ENCODE measurements around the gene CCR4.

CCR4 gene

DNA sequence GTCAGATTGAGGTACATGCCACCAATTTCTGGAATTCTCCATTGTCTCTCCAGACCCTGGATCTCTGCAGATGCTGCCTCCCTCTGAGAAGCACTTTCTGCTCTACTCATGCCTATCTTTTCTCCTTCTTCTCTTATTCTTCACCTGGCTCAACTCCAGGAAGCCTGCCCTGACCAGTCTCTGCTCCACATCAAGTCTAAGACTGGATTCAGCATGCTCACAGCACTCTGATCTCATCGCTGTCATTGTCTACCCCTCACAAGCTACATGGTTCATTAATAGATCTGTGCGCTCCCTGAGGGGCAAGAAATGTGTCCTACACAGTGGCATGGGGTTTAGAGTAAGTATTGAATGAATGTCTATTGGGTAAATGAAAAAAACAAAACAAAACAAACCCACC lies 38.7 kb downstream of the CCR4 start:
- no peak for DNase-seq

DNA sequence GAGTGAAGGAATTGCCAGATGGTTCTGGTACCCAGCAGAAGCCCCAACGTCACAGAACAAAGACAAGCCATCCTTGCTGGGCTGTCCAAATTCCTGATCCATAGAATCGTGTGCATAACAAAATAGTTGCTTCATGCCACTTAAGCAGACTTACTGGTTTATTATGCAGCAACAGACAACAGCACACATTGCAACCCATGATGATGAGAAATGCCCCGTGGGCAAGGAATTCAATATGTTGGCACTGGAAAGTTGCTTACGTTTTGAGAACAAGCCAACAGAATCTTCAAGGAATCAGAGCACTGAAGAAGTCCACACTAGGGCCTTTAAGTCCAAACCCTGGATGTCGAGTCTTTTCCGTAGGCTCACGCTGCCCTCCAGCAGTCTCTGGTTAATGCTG lies 40.3 kb downstream of the CCR4 start:
- no peak for DNase-seq

DNA sequence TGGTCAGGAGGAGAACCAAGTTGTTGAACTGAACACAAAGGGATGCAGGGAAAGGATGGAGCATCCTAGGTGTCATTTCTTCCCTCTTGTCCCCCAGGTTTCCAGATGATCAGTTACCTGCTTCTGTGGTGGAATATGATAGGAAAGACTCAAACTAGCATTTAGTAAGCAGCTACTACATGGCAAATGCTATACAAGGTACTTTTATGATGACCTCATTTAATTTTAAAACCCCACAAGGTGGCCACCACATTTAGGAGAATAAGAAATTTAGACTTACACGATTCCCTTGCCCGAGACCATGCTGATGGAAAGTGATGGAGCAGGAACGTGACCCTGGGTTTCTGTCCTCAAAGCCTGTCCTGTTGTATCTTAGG lies 40.9 kb downstream of the CCR4 start:
- no peak for DNase-seq

DNA sequence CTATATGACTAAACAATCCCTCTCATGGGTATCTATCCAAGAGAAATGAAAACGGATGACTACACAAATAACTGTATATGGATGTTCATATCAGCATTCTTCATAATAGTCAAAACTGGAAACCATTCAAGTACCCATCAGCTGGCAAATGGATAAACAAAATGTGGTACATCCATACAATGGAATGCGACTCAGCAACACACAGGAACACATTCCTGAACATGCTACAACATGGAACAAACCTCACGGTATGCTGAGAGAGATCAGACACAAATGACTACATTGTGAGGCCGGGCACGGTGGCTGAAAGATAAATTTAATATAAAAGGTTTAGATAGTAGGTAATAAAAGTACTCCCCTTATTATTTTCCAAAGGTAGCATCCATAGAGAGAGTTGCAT lies 42.6 kb downstream of the CCR4 start:
- no peak for DNase-seq

DNA sequence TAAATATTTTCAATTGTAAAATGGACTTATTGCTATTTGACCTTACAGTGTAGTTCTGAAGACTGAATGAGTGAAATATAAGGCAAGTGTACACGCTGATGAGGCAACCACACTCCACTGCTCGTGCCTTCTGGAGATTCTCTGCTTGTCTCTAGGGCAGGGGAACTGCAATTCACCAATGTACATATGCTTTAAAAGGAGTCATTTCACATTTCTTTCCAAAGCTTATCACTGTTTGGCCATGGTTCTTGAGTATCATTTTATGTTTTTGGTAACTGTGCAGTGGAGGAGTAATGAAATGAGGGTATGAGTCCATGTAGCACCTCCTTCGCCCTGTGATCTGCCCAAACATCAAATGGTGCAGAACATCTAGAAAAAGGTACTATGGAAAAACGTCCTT lies 43.7 kb downstream of the CCR4 start:
- no peak for DNase-seq

DNA sequence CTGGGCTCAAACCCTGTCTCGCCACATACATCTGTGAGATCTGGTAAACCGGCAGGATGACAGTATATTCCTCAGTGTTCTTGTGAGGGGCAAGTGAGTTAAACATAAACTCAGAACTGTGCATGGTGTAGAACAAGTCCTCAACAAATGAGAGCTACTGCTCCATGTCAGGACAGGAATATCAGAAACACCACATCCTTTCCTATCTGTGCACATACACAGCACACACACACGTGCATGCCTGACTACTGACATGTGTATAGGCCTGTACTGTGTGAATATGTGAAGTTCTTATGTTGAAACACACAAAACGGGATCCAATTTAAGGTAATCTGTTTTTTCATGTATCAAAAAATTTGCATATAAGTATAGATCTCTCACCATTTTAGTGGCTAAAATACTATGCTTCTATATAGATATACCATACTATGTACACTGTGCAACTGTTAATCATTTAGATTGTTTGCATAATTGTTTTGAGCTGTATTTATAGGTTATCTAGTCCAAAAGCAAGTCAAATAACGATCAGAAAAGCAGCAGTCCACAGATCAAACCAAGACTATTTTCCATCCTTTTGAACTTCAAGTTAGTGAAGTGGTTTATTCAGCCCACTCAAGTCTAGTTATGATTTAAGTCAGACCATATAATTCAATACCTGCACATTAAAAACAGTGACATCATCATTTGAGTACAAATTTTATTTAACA lies 44.8 kb downstream of the CCR4 start:
- no peak for DNase-seq

DNA sequence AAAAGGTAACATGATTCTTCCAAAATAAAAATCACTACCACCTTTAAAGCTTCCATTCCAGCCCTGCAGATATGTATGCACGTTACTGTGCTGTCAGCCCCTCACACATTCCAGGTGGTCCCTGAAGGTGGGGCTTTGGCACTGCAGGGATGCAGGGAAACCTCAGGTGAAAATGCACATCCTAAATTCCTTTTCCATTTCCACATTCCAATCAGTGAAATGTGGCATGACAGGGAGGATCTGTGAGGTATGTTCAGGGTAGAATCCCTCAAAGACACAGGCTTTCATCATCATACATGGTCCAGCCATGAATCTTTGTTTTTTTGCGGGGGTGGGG lies 45.3 kb downstream of the CCR4 start:
- DNase-seq: no peak

DNA sequence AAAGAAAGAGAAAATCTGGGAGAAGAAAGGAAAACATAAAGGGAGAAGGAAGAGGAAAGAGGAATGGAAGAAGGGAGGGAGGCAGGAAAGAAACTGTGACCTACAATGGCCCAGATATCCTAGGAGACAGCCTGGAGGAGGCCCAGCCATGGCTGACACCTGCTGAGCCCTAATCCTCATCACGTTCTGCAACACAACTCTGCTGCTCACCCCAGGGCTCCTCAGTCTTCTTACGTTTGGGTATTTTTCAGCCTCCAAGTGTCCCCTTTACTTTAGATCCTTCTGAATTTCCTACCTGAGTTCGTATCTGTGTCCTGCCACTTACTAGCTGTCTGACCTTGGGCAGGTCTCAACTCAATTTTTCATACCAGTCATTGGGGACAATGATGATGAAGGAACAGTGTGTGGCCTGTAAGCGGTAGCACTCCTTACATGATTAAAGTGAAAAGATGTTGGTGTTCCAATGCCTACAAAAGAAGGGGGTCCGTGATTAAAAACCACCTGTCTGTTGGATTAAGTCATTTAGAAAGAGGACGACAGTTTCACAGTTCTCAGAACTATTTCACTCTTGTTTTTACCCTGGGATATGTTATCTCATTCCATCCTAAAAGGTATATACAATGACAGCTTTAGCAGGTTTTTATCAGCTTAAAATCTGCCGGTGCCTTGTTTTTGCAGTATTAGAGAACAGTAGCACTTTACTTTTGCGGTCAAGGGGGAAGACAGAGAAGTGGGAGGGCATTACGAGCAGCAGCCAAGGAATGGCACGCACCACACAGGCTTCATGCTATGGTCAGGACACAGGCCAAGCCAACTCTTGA lies 47.4 kb downstream of the CCR4 start:
- DNase-seq: no peak

DNA sequence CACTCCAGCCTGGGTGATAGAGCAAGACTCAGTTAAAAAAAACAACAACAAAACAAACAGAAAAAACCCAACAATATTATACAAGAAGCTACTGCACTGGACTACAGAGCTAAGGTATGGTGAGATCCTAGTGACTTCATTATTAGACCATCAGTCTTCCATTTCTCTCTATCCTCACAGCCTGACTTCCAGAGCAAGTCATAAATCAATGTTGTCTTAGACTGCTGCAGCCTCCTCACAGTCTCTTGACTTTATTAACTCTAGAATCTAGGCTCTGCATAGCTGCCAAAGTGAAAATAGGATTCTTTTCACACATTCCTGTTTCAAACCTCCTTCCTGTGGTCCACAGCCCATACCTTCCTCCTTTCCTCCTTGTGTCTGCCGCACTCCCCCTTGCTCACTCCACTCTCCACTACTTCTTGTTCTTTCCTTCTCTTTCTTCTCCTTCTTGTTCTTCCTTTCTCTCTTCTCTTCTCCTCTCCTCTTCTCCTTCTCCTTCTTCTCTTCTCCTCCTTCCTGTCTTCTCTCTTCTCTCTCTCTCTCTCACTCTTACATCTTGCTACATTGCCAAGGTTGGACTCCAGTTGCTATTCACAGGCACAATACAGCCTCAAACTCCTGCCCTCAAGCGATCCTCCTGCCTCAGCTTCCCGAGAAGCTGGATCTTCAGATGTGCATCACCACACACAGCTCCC lies 49.4 kb downstream of the CCR4 start:
- peak; percentile 5 for DNase-seq

DNA sequence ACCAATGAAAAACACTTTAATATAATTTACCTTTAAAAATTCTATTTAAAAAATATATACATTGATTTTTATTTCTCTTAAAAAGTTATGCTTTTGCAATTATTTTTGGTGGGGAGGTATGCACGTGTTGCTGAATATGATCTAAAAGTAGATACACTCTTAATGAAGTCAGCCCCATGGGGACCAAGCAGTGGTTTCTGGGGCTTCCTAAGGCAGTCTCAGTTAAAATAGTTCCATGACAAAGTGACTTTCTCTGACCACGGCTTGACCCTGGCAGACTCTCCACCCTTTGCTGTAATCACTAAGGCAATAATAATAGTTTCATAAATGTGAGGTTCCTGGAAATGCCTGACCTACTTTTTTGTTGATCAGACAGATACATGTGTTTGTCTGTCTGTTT lies 50.4 kb downstream of the CCR4 start:
- DNase-seq: peak; percentile 53

DNA sequence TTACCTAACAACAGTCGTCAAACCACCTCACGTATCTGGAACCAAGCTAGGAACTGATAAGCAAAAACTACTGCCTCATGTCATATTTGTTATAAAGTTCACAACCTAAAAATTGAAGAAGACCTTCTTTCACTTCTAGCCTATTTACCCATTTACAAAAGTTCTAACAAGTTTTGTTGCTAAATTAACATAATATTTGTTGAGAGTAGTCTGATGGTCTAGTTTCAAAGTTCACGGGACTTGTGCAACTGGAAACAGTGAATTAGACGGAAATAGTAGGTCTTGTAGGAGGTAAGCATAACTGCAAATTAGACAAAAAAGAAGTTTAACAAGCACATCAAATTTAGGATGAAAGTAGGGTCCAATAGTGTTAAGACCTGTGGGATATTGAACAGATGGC lies 51.9 kb downstream of the CCR4 start:
- DNase-seq: no peak

DNA sequence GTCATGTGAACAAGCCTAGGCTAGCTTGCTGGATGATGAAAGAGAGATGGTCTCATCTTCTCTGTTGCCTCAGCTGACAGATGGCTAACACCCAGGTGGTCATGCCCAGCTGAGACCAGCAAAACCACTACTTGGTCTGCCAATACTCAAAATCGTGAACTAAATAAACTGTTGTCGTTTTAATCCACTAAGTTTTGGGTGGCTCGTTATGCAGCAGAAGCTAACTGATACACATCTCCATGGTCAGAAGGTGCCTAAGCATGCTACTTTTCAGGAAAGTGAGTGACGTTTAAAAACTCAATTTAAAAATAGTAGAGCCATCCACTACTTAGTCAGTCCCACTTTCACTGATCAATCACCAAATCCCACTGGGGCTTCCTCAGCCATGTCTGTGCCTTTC lies 52.8 kb downstream of the CCR4 start:
- no peak for DNase-seq

DNA sequence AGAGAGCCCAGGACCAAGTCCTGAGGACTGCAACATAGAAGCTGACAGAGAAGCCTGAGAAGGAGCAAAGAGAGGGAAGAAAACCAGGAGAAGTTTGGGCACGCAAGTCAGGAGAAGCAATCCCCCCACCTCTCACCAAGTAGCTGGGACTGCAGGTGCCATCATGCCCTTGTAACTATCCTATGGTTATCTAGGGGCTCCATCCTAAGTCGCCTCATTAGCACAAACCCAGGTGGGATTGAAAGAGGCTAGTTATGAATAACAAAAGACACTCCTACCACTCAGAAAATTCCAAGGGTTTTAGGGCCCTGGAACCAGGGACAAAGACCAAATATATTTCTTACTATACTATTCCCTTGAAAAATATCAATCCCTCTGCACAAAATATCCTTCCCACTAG lies 53.5 kb downstream of the CCR4 start:
- no peak for DNase-seq
